GM13977 (cell line): Measurements from ENCODE around the gene OXTR.

Source experiments
- DNase-seq: peaks from one replicate; pipeline ENCODE4 v3.0.0; 2012; ENCODE audit warnings: low spot score
- CTCF ChIP-seq: IDR thresholded peaks from 2 replicates; pipeline ENCODE4 v1.5.1; 2012; ENCODE audit warnings: mild to moderate bottlenecking, control low read depth; ENCODE audit not compliant: insufficient read depth; ENCODE audit errors: extremely low read depth, missing control alignments
- in situ Hi-C: fragments of 300-500 bp; cut with MboI; formaldehyde crosslinking; loops from one replicate; pipeline ENCODE4 v1.12.0; 2022; ENCODE audit warnings: low sequenced_read_pairs, low pct_unique_long_range_greater_than_20kb, mixed read lengths, inconsistent platforms; ENCODE audit not compliant: unreplicated experiment

The OXTR gene

GRCh38 chr3:8802256-8802655 is 32.8 kb upstream of the OXTR start:
- no peak for TF ChIP-seq CTCF
- in situ Hi-C loops = no loop called here
- no peak for DNase-seq

- no peak for DNase-seq
- no peak for TF ChIP-seq CTCF
These were observed 30.6 kb upstream of the OXTR start for GRCh38 chr3:8800016-8800415.

GRCh38 chr3:8794247-8794646 is 24.8 kb upstream of the OXTR start:
- in situ Hi-C loops = no loop called here
- no peak for TF ChIP-seq CTCF
- DNase-seq = no peak

More at GRCh38 chr3:8800016-8800415, 30.6 kb upstream of the OXTR start:
- in situ Hi-C loops = no loop called here

GRCh38 chr3:8793242-8793641 is 23.8 kb upstream of the OXTR start:
- no peak for DNase-seq
- in situ Hi-C loops = no loop called here
- no peak for TF ChIP-seq CTCF

- in situ Hi-C loops = no loop called here
- no peak for DNase-seq
- no peak for TF ChIP-seq CTCF
These were observed 21.1 kb upstream of the OXTR start for GRCh38 chr3:8790529-8790928.

- no peak for TF ChIP-seq CTCF
- DNase-seq = no peak
- in situ Hi-C loops = no loop called here
These were observed 15.4 kb upstream of the OXTR start for GRCh38 chr3:8784676-8785435.

GRCh38 chr3:8780279-8780678 is 10.9 kb upstream of the OXTR start:
- no peak for TF ChIP-seq CTCF
- in situ Hi-C loops = no loop called here
- no peak for DNase-seq
